Keratinocyte (primary cell): ENCODE data around the gene PEPD. TPM values are rescaled to one million over a fixed set of nuclear protein-coding genes. Genes with fewer than 3 reads are reported as not detected.

ENCODE experiments used
- DNase-seq: peaks from one replicate; pipeline ENCODE4 v3.0.0-alpha.2; 2011; ENCODE audit warnings: low read depth, missing footprints, low spot score
- FAIRE-seq: peaks from 2 replicates; lab custom pipeline; 2011; peaks lifted over from hg19 to GRCh38; lab: Jason Lieb, UNC
- H2AFZ ChIP-seq: 2 replicates; pipeline ENCODE4 v1.6.0; 2012; ENCODE audit warnings: low read length, control low read depth, inconsistent platforms; ENCODE audit not compliant: control insufficient read depth
- H3K27ac ChIP-seq: 2 replicates; pipeline ENCODE4 v1.5.1; 2011; ENCODE audit warnings: low read length; ENCODE audit not compliant: control insufficient read depth, insufficient read depth
- H3K27me3 ChIP-seq: 3 replicates; pipeline ENCODE4 v1.6.0; 2011; ENCODE audit warnings: low read length; ENCODE audit not compliant: control insufficient read depth, insufficient read depth; ENCODE audit errors: extremely low read depth
- H3K36me3 ChIP-seq, 2 experiments: 2 replicates in 1 of 2; 3 replicates in 1 of 2; pipeline ENCODE4 v1.5.1; 2011; ENCODE audit warnings: low read length in 2 of 2, mild to moderate bottlenecking in 1 of 2; ENCODE audit not compliant: control insufficient read depth in 2 of 2, insufficient read depth in 2 of 2; ENCODE audit errors: extremely low read depth in 1 of 2
- H3K4me1 ChIP-seq: 3 replicates; pipeline ENCODE4 v1.5.1; 2011; ENCODE audit warnings: low read length; ENCODE audit not compliant: control insufficient read depth, insufficient read depth; ENCODE audit errors: extremely low read depth
- H3K4me2 ChIP-seq: 3 replicates; pipeline ENCODE4 v1.6.0; 2011; ENCODE audit warnings: low read depth, low read length; ENCODE audit not compliant: control insufficient read depth, insufficient read depth; ENCODE audit errors: extremely low read depth
- H3K4me3 ChIP-seq, 3 experiments: fragments of 200-600 bp in 1 of 3; sonication (generic) in 1 of 3; 2 replicates in 2 of 3; 3 replicates in 1 of 3; pipeline ENCODE4 v1.5.1; 2011 to 2016; ENCODE audit warnings: low read length in 3 of 3, mild to moderate bottlenecking in 3 of 3, control low read depth in 2 of 3, inconsistent platforms in 1 of 3, low read depth in 1 of 3, mixed read lengths in 1 of 3, mixed run types in 1 of 3, moderate library complexity in 1 of 3; ENCODE audit not compliant: control insufficient read depth in 2 of 3, insufficient read depth in 2 of 3; ENCODE audit errors: extremely low read depth in 1 of 3
- H3K79me2 ChIP-seq: 2 replicates; pipeline ENCODE4 v1.6.0; 2012; ENCODE audit warnings: low read length; ENCODE audit not compliant: control insufficient read depth, insufficient read depth
- H3K9ac ChIP-seq: 3 replicates; pipeline ENCODE4 v1.6.0; 2011; ENCODE audit warnings: low read length; ENCODE audit not compliant: control insufficient read depth, insufficient read depth; ENCODE audit errors: extremely low read depth
- H3K9me1 ChIP-seq: 3 replicates; pipeline ENCODE4 v1.6.0; 2011; ENCODE audit warnings: low read length; ENCODE audit not compliant: control insufficient read depth, insufficient read depth; ENCODE audit errors: extremely low read depth
- H3K9me3 ChIP-seq: 2 replicates; pipeline ENCODE4 v1.5.1; 2012; ENCODE audit warnings: low read depth, low read length; ENCODE audit not compliant: control insufficient read depth
- H4K20me1 ChIP-seq: 3 replicates; pipeline ENCODE4 v1.6.0; 2011; ENCODE audit warnings: low read length; ENCODE audit not compliant: control insufficient read depth, insufficient read depth; ENCODE audit errors: extremely low read depth
- EZH2 ChIP-seq: IDR thresholded peaks from one replicate; pipeline ENCODE4 v1.6.1; 2012; ENCODE audit warnings: inconsistent platforms, mild to moderate bottlenecking, low read length, moderate library complexity
- dilution Hi-C: fragments of 300-500 bp; cut with MboI; formaldehyde crosslinking; loops from one replicate; pipeline ENCODE4 v1.7.0; 2020; ENCODE audit warnings: low sequenced_read_pairs; ENCODE audit not compliant: extremely low pct_ligation_motif_present
- polyA plus RNA-seq, 5 experiments: library from polyadenylated mRNA; depleted of rRNA in 3 of 5; stranded (reverse) in 3 of 5; stranded (forward) in 1 of 5; unstranded in 1 of 5; fragments of >200 nt; gene quantifications; 1 replicate in 1 of 5; 2 replicates in 3 of 5; 3 replicates in 1 of 5; pipeline versions ENCODE4 v1.2.1 to v1.2.3, GENCODE V29; 2011 to 2012; ENCODE audit warnings: missing spikeins in 2 of 5, low read depth in 1 of 5, low replicate concordance in 1 of 5
- TF ChIP-seq, protein P1 (sequence below), 3 experiments: IDR thresholded peaks in 1 of 3; conservative IDR thresholded peaks in 1 of 3; optimal IDR thresholded peaks in 1 of 3; 2 replicates in 2 of 3; 3 replicates in 1 of 3; pipeline versions ENCODE3 to v1.5.1; 2011; ENCODE audit warnings: low read length in 3 of 3, mild to moderate bottlenecking in 3 of 3, moderate library complexity in 2 of 3, control low read depth in 1 of 3, inconsistent platforms in 1 of 3; ENCODE audit not compliant: insufficient read depth in 2 of 3; ENCODE audit errors: extremely low read depth in 1 of 3

PEPD gene
- polyA plus RNA-seq, 1 donor (not counting 4 experiments of a cell fraction or from before 2014, with no cell fraction given): 36.9 TPM

DNA sequence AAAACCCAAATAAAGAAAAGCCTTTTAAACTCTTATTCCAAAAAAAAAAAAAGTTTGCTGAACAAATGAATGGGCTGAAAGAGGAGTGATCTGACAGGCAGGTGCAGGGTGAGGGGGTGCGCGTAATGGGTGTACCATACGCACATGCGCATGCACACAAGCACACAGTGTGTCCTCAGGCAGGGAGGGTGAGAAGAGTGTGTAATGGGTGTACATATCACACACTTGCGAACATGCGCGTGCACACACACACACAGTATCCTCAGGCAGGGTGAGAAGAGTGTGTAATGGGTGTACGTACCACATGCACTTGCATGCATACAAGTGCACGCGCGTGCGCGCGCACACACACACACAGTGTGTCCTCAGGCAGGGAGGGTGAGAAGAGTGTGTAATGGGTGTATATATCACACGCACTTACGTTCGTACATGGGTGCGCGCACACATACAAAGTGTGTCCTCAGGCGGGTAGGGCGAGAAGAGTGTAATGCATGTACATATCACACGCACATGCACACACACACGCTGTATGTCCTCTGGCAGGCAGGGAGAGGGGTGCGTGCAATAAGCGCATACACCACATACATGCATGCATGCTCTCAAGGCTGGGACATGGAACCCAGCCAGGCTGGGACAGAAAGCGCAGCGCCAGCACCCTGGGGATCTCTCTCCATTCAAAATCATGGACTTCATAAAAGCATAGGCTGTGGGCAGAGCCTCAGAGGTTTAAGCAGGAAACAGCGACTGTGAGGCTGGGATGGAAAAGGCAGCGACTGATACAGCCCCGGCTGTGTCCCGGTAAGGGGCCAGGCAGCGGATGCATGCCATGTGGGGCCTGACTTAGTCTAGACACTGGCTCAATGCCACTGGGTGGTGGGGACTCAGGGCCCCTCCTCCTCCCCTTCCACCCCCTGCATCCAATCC is 77.7 kb downstream of the PEPD start:
- Histone ChIP-seq H3K9me1 (no peaks in the 10 kb centered on the region), H4K20me1 (no peaks in the 10 kb centered on the region), H3K79me2 (no peaks in the 10 kb centered on the region), H3K9ac (no peak overlapping the region), H3K27me3 (no peaks in the 10 kb centered on the region), H3K36me3 (peaks cover 0 to 3% of the 10 kb centered on the region in 2 experiments), H3K4me1 (peaks cover 4% of the 10 kb centered on the region), H3K27ac (no peak overlapping the region), H3K4me3 (no peak overlapping the region), H3K9me3 (no peaks in the 10 kb centered on the region), H2AFZ (no peak overlapping the region), H3K4me2 (no peak overlapping the region)
- DNase-seq (no peak), FAIRE-seq (no peak)
- no peak for TF ChIP-seq EZH2
- TF ChIP-seq, protein P1, sequence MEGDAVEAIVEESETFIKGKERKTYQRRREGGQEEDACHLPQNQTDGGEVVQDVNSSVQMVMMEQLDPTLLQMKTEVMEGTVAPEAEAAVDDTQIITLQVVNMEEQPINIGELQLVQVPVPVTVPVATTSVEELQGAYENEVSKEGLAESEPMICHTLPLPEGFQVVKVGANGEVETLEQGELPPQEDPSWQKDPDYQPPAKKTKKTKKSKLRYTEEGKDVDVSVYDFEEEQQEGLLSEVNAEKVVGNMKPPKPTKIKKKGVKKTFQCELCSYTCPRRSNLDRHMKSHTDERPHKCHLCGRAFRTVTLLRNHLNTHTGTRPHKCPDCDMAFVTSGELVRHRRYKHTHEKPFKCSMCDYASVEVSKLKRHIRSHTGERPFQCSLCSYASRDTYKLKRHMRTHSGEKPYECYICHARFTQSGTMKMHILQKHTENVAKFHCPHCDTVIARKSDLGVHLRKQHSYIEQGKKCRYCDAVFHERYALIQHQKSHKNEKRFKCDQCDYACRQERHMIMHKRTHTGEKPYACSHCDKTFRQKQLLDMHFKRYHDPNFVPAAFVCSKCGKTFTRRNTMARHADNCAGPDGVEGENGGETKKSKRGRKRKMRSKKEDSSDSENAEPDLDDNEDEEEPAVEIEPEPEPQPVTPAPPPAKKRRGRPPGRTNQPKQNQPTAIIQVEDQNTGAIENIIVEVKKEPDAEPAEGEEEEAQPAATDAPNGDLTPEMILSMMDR (optimal IDR thresholded peaks at IDR 0.05 in 1 of 3, IDR thresholded peaks at IDR 0.05 in 1 of 3, conservative IDR thresholded peaks at IDR 0.05 in 1 of 3; ENCODE audit: extremely low read depth in 1 of 3, insufficient read depth in 2 of 3, low read length in 3 of 3): no peak
- dilution Hi-C loops: no loop called here

DNA sequence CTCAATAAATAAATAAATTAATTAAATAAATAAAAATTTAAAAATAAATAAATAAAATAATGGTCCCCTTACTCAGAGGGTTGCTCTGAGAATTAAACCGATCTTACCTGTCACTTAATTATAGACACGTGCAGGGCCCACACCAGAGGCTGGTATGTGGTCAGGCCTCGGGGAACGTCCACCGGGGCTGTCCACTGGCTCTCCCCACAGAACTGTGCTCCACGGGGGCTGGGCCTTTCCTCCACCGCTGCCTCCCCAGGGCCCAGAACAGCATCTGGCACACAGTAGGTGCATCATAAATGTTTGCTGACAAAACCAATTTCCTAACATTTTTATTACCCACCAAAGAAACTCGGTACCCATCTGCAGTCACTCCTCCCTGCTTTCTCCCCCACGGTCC is 78.9 kb downstream of the PEPD start:
- H3K36me3 ChIP-seq: peaks cover 0 to 3% of the 10 kb centered on the region in 2 experiments
- dilution Hi-C loops: no loop called here
- no peak for FAIRE-seq

More for the DNA sequence above, 78.9 kb downstream of the PEPD start:
- H2AFZ ChIP-seq: no peak overlapping the region
- no peaks in the 10 kb centered on the region for H3K9me3 ChIP-seq
- TF ChIP-seq EZH2: no peak
- TF ChIP-seq, protein P1 (optimal IDR thresholded peaks at IDR 0.05 in 1 of 3, IDR thresholded peaks at IDR 0.05 in 1 of 3, conservative IDR thresholded peaks at IDR 0.05 in 1 of 3; ENCODE audit: extremely low read depth in 1 of 3, insufficient read depth in 2 of 3, low read length in 3 of 3): no peak
- H3K9me1 ChIP-seq: no peaks in the 10 kb centered on the region
- no peak overlapping the region for H3K4me2 ChIP-seq
- no peaks in the 10 kb centered on the region for H3K79me2 ChIP-seq
- H4K20me1 ChIP-seq: no peaks in the 10 kb centered on the region
- no peaks in the 10 kb centered on the region for H3K27me3 ChIP-seq
- H3K27ac ChIP-seq: no peak overlapping the region
- H3K4me3 ChIP-seq: no peak overlapping the region
- DNase-seq: no peak
- H3K9ac ChIP-seq: no peak overlapping the region
- H3K4me1 ChIP-seq: peaks cover 3% of the 10 kb centered on the region
